Activated CD4-positive, alpha-beta memory T cell treated with anti-CD3 and anti-CD28 coated beads, Interleukin-2, amount 10 ng/mL, durations not matched to agents 7 days and 5 days (primary cell): ENCODE results near the gene HIPK1. TPM values are rescaled to one million over a fixed set of nuclear protein-coding genes. Genes with fewer than 3 reads are reported as not detected.
"Not testable (repeated sequence)": the region's sequence is repeated elsewhere in the genome, so short reads cannot be mapped to it uniquely, and the experiment has no call there.

Experiments
- CTCF ChIA-PET: fragments of 350-600 bp; sonication (Branson Sonifier 250); formaldehyde crosslinking; loops from one replicate; lab custom pipeline; 2021; ENCODE audit warnings: antibody characterized with exemption, inconsistent platforms; lab: Charles Lee
- POLR2A ChIA-PET: fragments of 350-600 bp; sonication (Branson Sonifier 250); formaldehyde crosslinking; loops from one replicate; lab custom pipeline; 2021; ENCODE audit warnings: antibody characterized with exemption; lab: Charles Lee
- DNase-seq: peaks from one replicate; pipeline ENCODE4 v3.0.0-alpha.2; 2020
- H3K27ac Mint-ChIP-seq: one replicate; pipeline ENCODE4 v1.8.0; 2021; ENCODE audit warnings: mild to moderate bottlenecking, mixed read lengths
- H3K27me3 Mint-ChIP-seq: one replicate; pipeline ENCODE4 v1.8.0; 2021; ENCODE audit warnings: mixed read lengths
- H3K36me3 Mint-ChIP-seq: one replicate; pipeline ENCODE4 v1.8.0; 2021; ENCODE audit warnings: low read depth, mixed read lengths
- H3K4me1 Mint-ChIP-seq: one replicate; pipeline ENCODE4 v1.8.0; 2021; ENCODE audit warnings: mixed read lengths
- H3K4me3 Mint-ChIP-seq: one replicate; pipeline ENCODE4 v1.8.0; 2021; ENCODE audit warnings: mild to moderate bottlenecking, mixed read lengths
- H3K9me3 Mint-ChIP-seq: one replicate; pipeline ENCODE4 v1.8.0; 2021; ENCODE audit warnings: mixed read lengths
- total RNA-seq, 2 experiments: library from RNA; stranded (reverse); gene quantifications; one replicate each; pipeline ENCODE4 v1.2.3, GENCODE V29; 2021

The HIPK1 gene
- total RNA-seq, 2 experiments from 2014 or later = 89.5 to 92.5 TPM

DNA sequence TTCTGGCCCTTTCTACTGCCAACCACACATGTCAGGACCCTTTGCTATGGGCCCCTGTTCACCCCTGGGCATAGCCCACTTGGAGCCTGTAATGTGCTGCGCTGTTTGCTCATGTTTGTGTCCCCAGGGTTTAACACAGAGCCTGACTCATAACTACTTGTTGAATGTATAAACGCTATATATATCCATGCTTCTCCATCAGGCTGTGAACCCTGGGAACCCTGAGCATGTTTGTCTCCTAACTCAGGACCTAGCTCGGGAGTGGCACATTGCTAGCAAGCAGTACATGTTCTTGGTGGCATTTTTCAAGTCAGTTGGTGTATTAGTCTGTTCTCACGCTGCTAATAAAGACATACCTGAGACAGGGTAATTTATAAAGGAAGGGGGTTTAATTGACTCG is 58.1 kb downstream of the HIPK1 start:
- H3K4me3 Mint-ChIP-seq = no peak overlapping the region
- H3K9me3 Mint-ChIP-seq = peaks cover under 1% of the 10 kb centered on the region

DNA sequence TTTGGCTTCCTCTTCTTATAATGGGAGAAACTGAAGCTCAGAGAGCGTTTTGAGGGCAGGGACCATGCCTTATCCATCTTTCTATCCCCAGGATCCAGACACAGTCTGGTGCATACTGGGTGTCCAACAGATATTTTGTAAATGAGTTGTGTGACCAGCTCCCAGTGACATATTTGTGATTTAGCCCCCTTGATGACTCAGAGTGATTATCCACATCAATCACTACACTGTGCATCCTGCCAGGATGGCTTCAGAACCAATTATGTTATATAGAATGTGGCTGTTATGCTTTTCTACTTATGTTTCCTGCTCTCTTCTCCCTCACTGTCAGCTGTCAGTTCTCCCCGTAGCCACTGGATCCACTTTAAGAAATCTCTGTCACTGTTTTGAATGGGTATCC is 61.4 kb downstream of the HIPK1 start:
- Mint-ChIP-seq H3K27me3 (peaks cover 11% of the 10 kb centered on the region), H3K36me3 (peaks cover 13% of the 10 kb centered on the region), H3K4me3 (no peak overlapping the region), H3K27ac (no peak overlapping the region), H3K9me3 (peaks cover 17% of the 10 kb centered on the region), H3K4me1 (no peaks in the 10 kb centered on the region)
- no peak for DNase-seq
- ChIA-PET POLR2A (no interaction called here), CTCF (no interaction called here)

More for the DNA sequence above, 58.1 kb downstream of the HIPK1 start:
- POLR2A ChIA-PET = no interaction called here
- H3K27ac Mint-ChIP-seq = no peak overlapping the region
- no peaks in the 10 kb centered on the region for H3K4me1 Mint-ChIP-seq
- H3K36me3 Mint-ChIP-seq = no peaks in the 10 kb centered on the region
- no peak for DNase-seq
- H3K27me3 Mint-ChIP-seq = peaks cover 11% of the 10 kb centered on the region
- CTCF ChIA-PET = no interaction called here

DNA sequence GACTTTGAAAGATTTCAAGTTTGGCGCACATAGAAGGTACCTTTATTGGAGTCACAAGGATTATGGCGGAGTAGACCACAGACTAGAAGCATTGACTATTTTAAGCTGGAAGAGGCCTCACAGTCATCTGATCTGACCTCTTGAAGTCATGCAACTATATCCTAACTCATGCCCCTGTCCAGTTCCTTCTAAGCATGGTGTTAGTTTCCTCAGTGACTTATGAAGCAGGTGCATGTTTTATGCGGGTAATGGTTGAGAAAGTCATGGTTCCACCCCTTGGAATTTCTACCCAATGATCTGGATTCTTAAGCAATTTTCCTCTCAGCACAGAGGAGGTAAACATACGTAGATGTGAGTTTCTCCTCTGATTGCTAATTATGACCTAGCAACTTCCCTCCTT is 61.8 kb downstream of the HIPK1 start:
- CTCF ChIA-PET = no interaction called here
- DNase-seq = no peak
- no peak overlapping the region for H3K27ac Mint-ChIP-seq
- peaks cover 11% of the 10 kb centered on the region for H3K27me3 Mint-ChIP-seq
- peaks cover 19% of the 10 kb centered on the region for H3K9me3 Mint-ChIP-seq
- POLR2A ChIA-PET = no interaction called here
- H3K36me3 Mint-ChIP-seq = peaks cover 14% of the 10 kb centered on the region
- no peaks in the 10 kb centered on the region for H3K4me1 Mint-ChIP-seq
- no peak overlapping the region for H3K4me3 Mint-ChIP-seq

DNA sequence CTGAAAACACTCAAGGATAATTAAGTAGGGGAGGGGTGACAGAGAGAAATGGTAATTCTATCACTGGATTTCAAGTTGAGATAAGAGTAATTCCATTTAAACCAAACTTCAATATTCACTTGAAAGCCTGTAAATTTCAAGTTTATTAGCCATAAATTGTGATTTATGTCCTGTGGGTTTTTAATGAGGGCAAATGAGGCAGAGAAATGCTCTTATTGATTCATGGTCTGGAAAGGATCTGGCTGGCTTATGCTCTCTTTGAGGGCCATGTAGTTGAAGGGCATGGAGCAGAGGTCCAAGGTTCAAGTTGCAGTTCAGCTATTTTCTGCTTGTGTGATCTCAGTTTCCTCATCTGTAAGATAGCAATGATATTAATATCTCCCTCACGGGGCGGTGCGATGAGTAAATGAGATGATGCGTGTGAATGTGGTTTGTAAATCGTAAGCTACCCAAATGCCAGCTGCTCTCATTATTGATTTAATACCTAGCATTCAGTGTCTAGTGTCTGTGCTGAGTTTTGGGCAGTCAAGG is 62.4 kb downstream of the HIPK1 start:
- CTCF ChIA-PET = no interaction called here
- POLR2A ChIA-PET = no interaction called here
- H3K36me3 Mint-ChIP-seq = peaks cover 14% of the 10 kb centered on the region
- H3K4me1 Mint-ChIP-seq = no peaks in the 10 kb centered on the region
- H3K9me3 Mint-ChIP-seq = peaks cover 24% of the 10 kb centered on the region
- no peak overlapping the region for H3K4me3 Mint-ChIP-seq
- no peak overlapping the region for H3K27ac Mint-ChIP-seq
- peaks cover 11% of the 10 kb centered on the region for H3K27me3 Mint-ChIP-seq
- DNase-seq = no peak

DNA sequence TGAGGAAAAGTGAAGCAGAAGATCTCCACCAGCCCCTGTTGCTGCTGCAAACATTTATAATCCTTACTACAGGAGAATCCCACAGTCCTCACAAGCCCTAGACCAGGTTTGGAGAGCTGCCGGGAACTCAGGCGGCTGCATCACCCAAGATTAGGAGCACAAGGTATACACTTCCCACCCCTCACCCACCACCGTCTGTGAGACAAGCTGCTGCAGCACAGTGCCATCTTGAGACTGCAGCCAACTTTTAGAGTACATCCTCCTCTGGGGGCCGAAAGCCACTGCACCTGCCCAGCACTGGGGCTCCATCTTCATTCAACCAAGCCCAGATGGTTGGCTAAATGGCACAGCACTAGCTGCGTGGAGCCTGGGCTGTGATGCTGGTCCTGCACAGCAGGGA is 63.9 kb downstream of the HIPK1 start:
- no peak overlapping the region for H3K4me3 Mint-ChIP-seq
- CTCF ChIA-PET = interaction anchor here (1.2 kb wide), 1 partner anchor 17 kb away, joined by 4 read pairs; no protein-coding TSS in a partner anchor
- no peak overlapping the region for H3K27ac Mint-ChIP-seq
- peaks cover 24% of the 10 kb centered on the region for H3K9me3 Mint-ChIP-seq
- no peak for DNase-seq
- H3K36me3 Mint-ChIP-seq = peaks cover 14% of the 10 kb centered on the region
- POLR2A ChIA-PET = no interaction called here
- no peaks in the 10 kb centered on the region for H3K4me1 Mint-ChIP-seq
- peaks cover 13% of the 10 kb centered on the region for H3K27me3 Mint-ChIP-seq

DNA sequence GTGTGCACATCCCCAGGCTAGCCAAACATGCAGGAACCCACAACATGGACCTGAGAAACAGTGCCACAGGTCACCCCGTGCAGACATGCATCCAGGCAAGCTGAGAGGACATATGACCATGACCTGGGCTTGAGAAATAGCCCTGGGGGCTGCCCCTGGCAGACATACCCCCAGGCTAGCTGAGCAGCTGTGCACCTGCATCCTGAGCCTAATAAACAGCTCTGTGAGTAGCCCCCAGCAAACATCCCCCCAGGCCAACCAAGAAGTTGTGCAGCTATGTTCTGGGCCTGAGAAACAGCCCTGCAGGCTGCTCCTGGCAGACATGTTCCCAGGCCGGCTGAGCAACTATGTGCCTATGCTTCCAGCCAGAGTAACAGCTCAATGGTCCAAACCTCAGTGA is 64.6 kb downstream of the HIPK1 start:
- peaks cover 24% of the 10 kb centered on the region for H3K9me3 Mint-ChIP-seq
- peaks cover 14% of the 10 kb centered on the region for H3K36me3 Mint-ChIP-seq
- H3K27ac Mint-ChIP-seq = no peak overlapping the region
- H3K27me3 Mint-ChIP-seq = peaks cover 18% of the 10 kb centered on the region
- POLR2A ChIA-PET = no interaction called here
- CTCF ChIA-PET = no interaction called here
- DNase-seq = no peak
- no peak overlapping the region for H3K4me3 Mint-ChIP-seq
- no peaks in the 10 kb centered on the region for H3K4me1 Mint-ChIP-seq

DNA sequence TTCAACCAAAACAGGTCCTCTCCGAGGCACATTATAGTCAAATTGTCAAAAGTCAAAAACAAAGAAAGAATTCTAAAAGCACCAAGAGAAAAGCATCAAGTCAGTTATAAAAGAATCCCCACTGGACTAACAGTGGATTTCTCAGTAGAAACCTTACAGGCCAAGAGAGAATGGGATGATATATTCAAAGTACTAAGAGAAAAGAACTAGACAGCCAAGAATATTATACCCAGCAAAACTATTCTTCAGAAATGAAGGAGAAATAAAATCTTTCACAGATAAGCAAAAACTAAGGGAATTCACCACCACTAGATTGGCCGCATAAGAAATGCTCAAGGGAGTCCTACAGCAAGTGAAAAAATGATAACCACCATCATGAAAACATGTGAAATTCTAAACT is 66.3 kb downstream of the HIPK1 start:
- Mint-ChIP-seq H3K27me3 (peaks cover 15% of the 10 kb centered on the region), H3K27ac (no peak overlapping the region), H3K9me3 (peaks cover 24% of the 10 kb centered on the region), H3K4me3 (no peak overlapping the region), H3K36me3 (peaks cover 14% of the 10 kb centered on the region), H3K4me1 (no peaks in the 10 kb centered on the region)
- ChIA-PET POLR2A (no interaction called here), CTCF (interaction anchor here (0.7 kb wide), 1 partner anchor 58 kb away, joined by 4 read pairs; no protein-coding TSS in a partner anchor)
- no peak for DNase-seq

DNA sequence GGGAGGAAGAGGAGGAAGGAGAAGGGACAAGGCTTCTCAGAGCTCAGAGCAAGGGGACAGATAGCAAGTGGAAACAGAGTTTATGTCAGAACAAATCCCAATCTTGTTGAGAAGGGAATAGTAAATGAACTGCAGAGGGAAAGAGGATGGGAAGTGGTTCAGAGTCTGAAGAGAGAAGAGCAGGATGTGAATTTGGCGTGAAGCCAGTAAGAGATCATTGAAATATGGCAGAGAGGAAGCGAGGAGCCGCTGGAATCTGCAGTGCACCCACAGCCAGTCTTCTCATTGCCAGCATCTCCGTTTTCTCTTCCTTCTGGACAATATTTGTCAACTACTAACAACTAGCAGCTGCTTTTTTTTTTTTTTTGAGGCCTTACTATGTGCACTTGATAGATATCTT is 69.2 kb downstream of the HIPK1 start:
- ChIA-PET CTCF (interaction anchor here (0.7 kb wide), 1 partner anchor 331 kb away, joined by 3 read pairs; no protein-coding TSS in a partner anchor), POLR2A (no interaction called here)
- Mint-ChIP-seq H3K27me3 (peaks cover 14% of the 10 kb centered on the region), H3K9me3 (peaks cover 19% of the 10 kb centered on the region), H3K4me3 (no peak overlapping the region), H3K27ac (no peak overlapping the region), H3K36me3 (peaks cover 14% of the 10 kb centered on the region), H3K4me1 (no peaks in the 10 kb centered on the region)
- no peak for DNase-seq

DNA sequence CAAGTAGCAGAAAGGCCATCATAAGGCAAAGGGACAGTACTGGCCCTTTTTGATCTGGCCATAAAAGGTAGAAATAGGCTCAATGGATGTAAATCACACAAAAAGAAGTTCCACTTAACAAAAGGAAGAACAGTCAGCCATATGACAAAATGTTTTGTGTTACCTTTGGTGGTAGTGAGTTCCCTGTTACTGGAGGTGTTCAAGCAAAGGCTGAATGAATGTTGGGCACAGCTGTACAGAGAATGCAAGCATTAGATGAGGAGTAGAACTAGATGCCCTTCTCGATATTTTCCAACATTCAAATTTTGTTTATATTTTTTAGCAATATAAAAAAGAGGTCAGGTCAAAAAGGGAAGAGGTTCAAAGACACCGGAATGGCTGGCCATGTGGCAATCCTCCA is 70.1 kb downstream of the HIPK1 start:
- CTCF ChIA-PET = no interaction called here
- Mint-ChIP-seq H3K36me3 (peaks cover 12% of the 10 kb centered on the region), H3K27ac (no peak overlapping the region), H3K4me1 (peaks cover 2% of the 10 kb centered on the region), H3K9me3 (peaks cover 17% of the 10 kb centered on the region), H3K27me3 (peaks cover 17% of the 10 kb centered on the region), H3K4me3 (no peak overlapping the region)
- POLR2A ChIA-PET = no interaction called here
- no peak for DNase-seq

DNA sequence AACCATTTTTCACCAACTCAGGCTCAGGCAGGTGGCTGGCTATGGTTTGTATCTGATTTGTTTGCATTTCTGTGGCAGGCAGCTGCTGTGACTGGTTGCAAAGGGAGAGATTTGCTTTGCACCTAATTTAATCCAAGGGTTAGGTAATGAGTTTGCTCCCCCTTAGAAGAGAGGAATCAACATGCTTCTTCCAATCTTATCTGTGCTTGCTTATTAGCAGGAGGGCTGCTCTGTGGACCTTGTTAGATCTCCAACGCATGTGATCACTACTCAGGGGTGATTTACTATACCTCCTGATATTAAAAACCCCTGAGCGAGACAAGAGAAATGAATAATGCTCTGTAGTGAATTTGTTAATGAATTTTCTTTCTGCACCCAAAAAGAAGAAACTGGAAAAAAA is 70.7 kb downstream of the HIPK1 start:
- Mint-ChIP-seq H3K27ac (no peak overlapping the region), H3K36me3 (peaks cover 7% of the 10 kb centered on the region), H3K9me3 (peaks cover 12% of the 10 kb centered on the region), H3K27me3 (peaks cover 17% of the 10 kb centered on the region), H3K4me3 (no peak overlapping the region), H3K4me1 (peaks cover 2% of the 10 kb centered on the region)
- ChIA-PET CTCF (no interaction called here), POLR2A (no interaction called here)
- no peak for DNase-seq

DNA sequence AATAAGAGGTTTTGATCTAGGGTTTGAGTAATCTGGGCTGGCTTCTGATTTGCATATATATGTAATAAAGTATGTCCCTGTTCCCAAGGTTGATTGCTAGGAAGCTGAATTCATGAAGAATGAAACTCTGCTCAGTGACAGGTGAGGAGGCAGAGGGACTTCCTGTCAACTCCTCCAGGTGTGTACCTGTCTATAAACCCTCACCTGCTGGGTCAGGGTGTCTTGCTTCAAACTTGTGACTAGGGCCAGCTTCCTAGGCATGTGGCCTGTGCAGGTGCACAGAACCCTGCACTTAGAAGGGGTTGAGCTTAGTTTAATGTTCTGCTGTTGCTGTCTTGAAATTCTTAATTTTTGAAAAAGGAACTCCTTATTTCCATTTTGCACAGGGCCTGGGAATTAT is 71.3 kb downstream of the HIPK1 start:
- no peak for DNase-seq
- no peak overlapping the region for H3K27ac Mint-ChIP-seq
- CTCF ChIA-PET = no interaction called here

DNA sequence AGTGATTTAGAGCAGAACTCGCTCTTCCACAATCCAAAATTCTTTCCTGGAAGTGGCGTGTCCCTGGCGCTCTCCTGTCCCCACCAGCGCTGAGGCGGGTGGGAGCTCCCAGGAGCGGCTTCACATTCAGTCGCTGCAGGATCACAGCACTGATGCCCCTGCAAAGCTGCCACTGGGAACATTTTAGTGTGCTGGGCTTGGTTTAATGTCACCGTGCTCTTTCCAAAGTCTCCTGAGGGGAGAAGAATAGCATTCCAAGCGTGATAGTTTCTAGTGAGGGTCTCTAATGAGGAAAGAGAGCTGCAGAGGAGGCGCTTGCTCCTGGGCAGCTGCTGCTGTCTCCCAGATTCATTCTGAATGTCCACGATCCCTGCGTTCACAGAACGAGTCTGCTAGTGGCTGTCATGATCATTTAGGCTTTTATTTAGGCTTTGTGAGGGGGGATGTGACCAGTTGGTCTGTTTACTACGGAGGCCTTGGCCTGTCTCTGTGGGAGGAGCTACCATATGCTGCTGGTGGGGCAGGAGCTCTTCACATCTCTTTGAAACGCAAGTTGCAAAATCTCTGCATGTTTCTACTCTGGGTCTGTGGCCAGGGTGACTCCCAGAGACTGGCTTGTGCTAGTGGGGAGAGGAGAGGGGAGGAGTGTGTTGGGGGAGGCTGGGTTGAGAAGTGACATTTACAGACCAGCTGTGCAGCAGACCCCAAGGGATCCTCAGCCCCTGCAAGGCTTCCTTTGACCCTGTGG is 73.5 kb downstream of the HIPK1 start:
- no peak for DNase-seq
- H3K4me3 Mint-ChIP-seq = no peak overlapping the region
- peaks cover 17% of the 10 kb centered on the region for H3K27me3 Mint-ChIP-seq
- H3K27ac Mint-ChIP-seq = no peak overlapping the region
- no peaks in the 10 kb centered on the region for H3K9me3 Mint-ChIP-seq
- H3K4me1 Mint-ChIP-seq = peaks cover 2% of the 10 kb centered on the region
- no peaks in the 10 kb centered on the region for H3K36me3 Mint-ChIP-seq
- POLR2A ChIA-PET = no interaction called here
- CTCF ChIA-PET = no interaction called here

More for the DNA sequence above, 71.3 kb downstream of the HIPK1 start:
- Mint-ChIP-seq H3K36me3 (peaks cover 2% of the 10 kb centered on the region), H3K9me3 (peaks cover 8% of the 10 kb centered on the region), H3K4me1 (peaks cover 2% of the 10 kb centered on the region), H3K27me3 (peaks cover 17% of the 10 kb centered on the region), H3K4me3 (no peak overlapping the region)
- POLR2A ChIA-PET = no interaction called here

DNA sequence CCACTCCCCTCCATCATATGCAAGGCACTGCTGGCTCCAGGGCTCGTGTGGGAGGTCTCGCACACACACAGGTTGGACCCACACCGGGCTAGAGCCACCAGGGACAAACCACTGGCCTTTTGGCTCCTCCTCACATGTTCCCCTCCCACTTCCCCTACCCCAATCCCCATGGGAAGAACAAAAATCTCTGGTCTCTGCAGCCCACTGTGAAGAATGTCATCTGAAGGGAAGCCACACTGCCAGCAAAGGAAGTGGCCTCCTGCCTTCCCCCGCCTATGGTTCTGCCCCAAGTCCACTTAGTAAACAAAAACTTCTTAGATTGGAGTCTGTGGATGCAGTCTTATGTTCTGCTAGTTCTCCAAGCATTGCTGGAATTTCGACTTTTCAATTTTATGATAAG is 74.3 kb downstream of the HIPK1 start:
- Mint-ChIP-seq H3K36me3 (no peaks in the 10 kb centered on the region), H3K27me3 (peaks cover 14% of the 10 kb centered on the region), H3K27ac (no peak overlapping the region), H3K9me3 (no peaks in the 10 kb centered on the region), H3K4me1 (peaks cover 2% of the 10 kb centered on the region), H3K4me3 (no peak overlapping the region)
- DNase-seq = no peak
- POLR2A ChIA-PET = no interaction called here
- CTCF ChIA-PET = no interaction called here

DNA sequence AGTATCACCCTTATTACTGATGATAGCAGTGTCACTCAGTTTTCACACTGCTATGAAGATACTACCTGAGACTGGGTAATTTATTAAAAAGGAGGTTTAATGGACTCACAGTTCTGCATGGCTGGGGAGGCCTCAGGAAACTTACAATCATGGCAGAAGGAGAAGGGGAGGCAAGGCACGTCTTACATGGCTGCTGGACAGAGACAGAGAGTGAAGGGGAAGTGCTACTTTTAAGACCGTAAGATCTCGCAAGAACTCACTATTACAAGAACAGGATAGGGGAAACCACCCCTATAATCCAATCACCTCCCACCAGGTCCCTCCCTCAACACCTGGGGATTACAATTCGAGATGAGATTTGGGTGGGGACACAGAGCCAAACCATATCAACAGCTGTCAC is 77.7 kb downstream of the HIPK1 start:
- peaks cover 18% of the 10 kb centered on the region for H3K27me3 Mint-ChIP-seq
- H3K4me1 Mint-ChIP-seq, H3K36me3 Mint-ChIP-seq, H3K9me3 Mint-ChIP-seq, H3K4me3 Mint-ChIP-seq, DNase-seq, H3K27ac Mint-ChIP-seq, CTCF ChIA-PET: not testable (repeated sequence)
- POLR2A ChIA-PET = interaction anchor here (0.6 kb wide), 1 partner anchor 19 kb away, joined by 4 read pairs; no protein-coding TSS in a partner anchor
